HepG2 (cell line): ENCODE results near the gene LNPK. TPM values are rescaled to one million over a fixed set of nuclear protein-coding genes. Genes with fewer than 3 reads are reported as not detected.

Experiments
- ATAC-seq: fragments of 200-7000 bp; cut with Tn5 transposase; 3 replicates; pipeline ENCODE4 v1.9.1; 2020; ENCODE audit warnings: mild to moderate bottlenecking, moderate library complexity
- BruUV-seq: library from RNA; stranded (reverse); fragments of 400-500 nt; replicated peaks from 2 replicates; lab custom pipeline; 2021; lab: Mats Ljungman, UMichigan
- CTCF ChIA-PET: fragments of 300-600 bp; formaldehyde crosslinking; extraction: SDS; loops from one replicate; lab custom pipeline; 2021; ENCODE audit warnings: low total read pairs, inconsistent platforms, low intra/inter-chr PET ratio; lab: Yijun Ruan, JAX
- POLR2A ChIA-PET: fragments of 350-600 bp; sonication (Branson Sonifier 250); formaldehyde crosslinking; loops from one replicate; lab custom pipeline; 2020; ENCODE audit warnings: antibody characterized with exemption, inconsistent platforms; lab: Yijun Ruan, JAX
- DNase-seq: peaks from one replicate; pipeline ENCODE4 v3.0.0-alpha.2; 2015; ENCODE audit warnings: low spot score
- FAIRE-seq: peaks from 3 replicates; lab custom pipeline; 2011; peaks lifted over from hg19 to GRCh38; lab: Jason Lieb, UNC
- H2AFZ ChIP-seq: one replicate; pipeline ENCODE4 v1.6.1; 2011; ENCODE audit warnings: low read length, inconsistent platforms
- H3K27ac ChIP-seq: fragments of 300-600 bp; 3 replicates; pipeline ENCODE4 v1.8.0; 2011; ENCODE audit warnings: mixed run types, mild to moderate bottlenecking, mixed read lengths, low read length, inconsistent platforms; ENCODE audit not compliant: insufficient read depth; ENCODE audit errors: extremely low read length
- H3K27me3 ChIP-seq, 2 experiments: fragments of 200-600 bp in 1 of 2; 2 replicates in 1 of 2; 3 replicates in 1 of 2; pipeline versions ENCODE4 v1.6.0 to v1.8.0; 2011; ENCODE audit warnings: low read length in 2 of 2, mild to moderate bottlenecking in 2 of 2, moderate library complexity in 2 of 2, inconsistent platforms in 1 of 2; ENCODE audit not compliant: insufficient read depth in 2 of 2, control insufficient read depth in 1 of 2
- H3K36me3 ChIP-seq, 2 experiments: fragments of 200-600 bp in 1 of 2; replicated peaks in 1 of 2; 2 replicates in 1 of 2; 3 replicates in 1 of 2; pipeline versions ENCODE4 v1.5.1 to v1.8.0; 2011; ENCODE audit warnings: low read length in 2 of 2, inconsistent platforms in 1 of 2; ENCODE audit not compliant: insufficient read depth in 2 of 2, control insufficient read depth in 1 of 2
- H3K4me1 ChIP-seq: 2 replicates; pipeline ENCODE4 v1.5.1; 2012; ENCODE audit warnings: low read length, inconsistent platforms; ENCODE audit not compliant: insufficient read depth
- H3K4me2 ChIP-seq: 2 replicates; pipeline ENCODE4 v1.6.0; 2011; ENCODE audit warnings: low read depth, low read length, inconsistent platforms
- H3K4me3 ChIP-seq, 3 experiments: fragments of 200-600 bp in 1 of 3; sonication (generic), shearing (Covaris generic) in 1 of 3; replicated peaks in 1 of 3; 2 replicates each; pipeline ENCODE4 v1.5.1; 2011 to 2016; ENCODE audit warnings: low read length in 3 of 3, inconsistent platforms in 2 of 3, low read depth in 2 of 3, mild to moderate bottlenecking in 2 of 3, control low read depth in 1 of 3, mixed read lengths in 1 of 3; ENCODE audit not compliant: insufficient read depth in 1 of 3
- H3K79me2 ChIP-seq: one replicate; pipeline ENCODE4 v1.6.1; 2011; ENCODE audit warnings: low read length, inconsistent platforms; ENCODE audit not compliant: insufficient read depth
- H3K9ac ChIP-seq: 2 replicates; pipeline ENCODE4 v1.6.0; 2011; ENCODE audit warnings: mild to moderate bottlenecking, low read depth, low read length, inconsistent platforms; ENCODE audit not compliant: insufficient read depth
- H3K9me3 ChIP-seq: 2 replicates; pipeline ENCODE4 v1.5.1; 2012; ENCODE audit warnings: mild to moderate bottlenecking, low read length
- H4K20me1 ChIP-seq: 2 replicates; pipeline ENCODE4 v1.6.0; 2011; ENCODE audit warnings: inconsistent platforms, mild to moderate bottlenecking, low read length, moderate library complexity; ENCODE audit not compliant: insufficient read depth
- ELF4 ChIP-seq: sonication (generic); formaldehyde crosslinking; IDR thresholded peaks from 2 replicates; pipeline ENCODE4 v1.5.0; 2020; ENCODE audit warnings: missing genetic modification reagents, mild to moderate bottlenecking, moderate library complexity, borderline replicate concordance
- GLI4 ChIP-seq: sonication (generic); formaldehyde crosslinking; IDR thresholded peaks from 2 replicates; pipeline ENCODE4 v1.5.1; 2020; ENCODE audit warnings: missing genetic modification reagents, mild to moderate bottlenecking, moderate library complexity, borderline replicate concordance
- HNRNPH1 ChIP-seq: fragments of 200-400 bp; formaldehyde crosslinking; optimal IDR thresholded peaks from 2 replicates; pipeline ENCODE3; 2017; ENCODE audit warnings: mild to moderate bottlenecking, low read depth, low read length
- MAFF ChIP-seq: IDR thresholded peaks from 2 replicates; pipeline ENCODE4 v1.6.1; 2011; ENCODE audit warnings: low read depth, low read length, improper control_type of control experiment
- RCOR2 ChIP-seq: IDR thresholded peaks from 2 replicates; pipeline ENCODE4 v1.6.1; 2016; ENCODE audit warnings: missing biosample characterization, missing genetic modification reagents
- REXO4 ChIP-seq: sonication (generic); formaldehyde crosslinking; IDR thresholded peaks from 2 replicates; pipeline ENCODE4 v1.8.0; 2022; ENCODE audit warnings: missing genetic modification reagents, mild to moderate bottlenecking, borderline replicate concordance
- ZBTB38 ChIP-seq: sonication (generic); formaldehyde crosslinking; IDR thresholded peaks from 2 replicates; pipeline ENCODE4 v1.5.1; 2020; ENCODE audit warnings: mild to moderate bottlenecking, missing genetic modification reagents
- ZFP37 ChIP-seq: sonication (generic); formaldehyde crosslinking; IDR thresholded peaks from 2 replicates; pipeline ENCODE4 v1.4.0; 2020; ENCODE audit warnings: missing genetic modification reagents, borderline replicate concordance
- ZFY ChIP-seq: sonication (generic); formaldehyde crosslinking; IDR thresholded peaks from 2 replicates; pipeline ENCODE4 v1.4.0; 2020; ENCODE audit warnings: missing genetic modification reagents
- ZNF138 ChIP-seq: sonication (generic); formaldehyde crosslinking; IDR thresholded peaks from 2 replicates; pipeline ENCODE4 v1.5.0; 2020; ENCODE audit warnings: mild to moderate bottlenecking, low read depth, missing genetic modification reagents
- ZNF224 ChIP-seq: sonication (generic); formaldehyde crosslinking; IDR thresholded peaks from 2 replicates; pipeline ENCODE4 v1.5.0; 2020; ENCODE audit warnings: mild to moderate bottlenecking, missing genetic modification reagents
- ZNF530 ChIP-seq: sonication (generic); formaldehyde crosslinking; IDR thresholded peaks from 2 replicates; pipeline ENCODE4 v1.5.0; 2020; ENCODE audit warnings: low read depth, mild to moderate bottlenecking, missing genetic modification reagents
- ZNF547 ChIP-seq: sonication (generic); formaldehyde crosslinking; IDR thresholded peaks from 2 replicates; pipeline ENCODE4 v1.5.1; 2020; ENCODE audit warnings: mild to moderate bottlenecking, missing genetic modification reagents
- ZSCAN20 ChIP-seq: sonication (generic); formaldehyde crosslinking; IDR thresholded peaks from 2 replicates; pipeline ENCODE4 v1.4.0; 2020; ENCODE audit warnings: missing genetic modification reagents, mild to moderate bottlenecking, borderline replicate concordance
- WGBS: methylation state at CpG from one replicate; pipeline ENCODE4 v1.1.6; 2017; ENCODE audit warnings: low lambda C conversion rate; 5-methylcytosine and 5-hydroxymethylcytosine counted together
- in situ Hi-C: cut with HindIII; loops from 2 replicates; pipeline ENCODE4 v1.10.0; 2017; ENCODE audit warnings: low pct_unique_long_range_greater_than_20kb; ENCODE audit not compliant: extremely low pct_ligation_motif_present
- intact Hi-C: fragments of 100-400 bp; cut with micrococcal nuclease; formaldehyde crosslinking; loops from one replicate; pipeline ENCODE4 v1.10.0; 2022; ENCODE audit not compliant: unreplicated experiment
- polyA plus RNA-seq, 8 experiments: library from polyadenylated mRNA; depleted of rRNA in 3 of 8; stranded (reverse) in 7 of 8; unstranded in 1 of 8; fragments of >200 nt; fragmentation: Illumina TruSeq in 4 of 8; extraction: Trizol in 4 of 8; gene quantifications; 2 replicates each; pipeline versions ENCODE4 v1.2.1 to v1.2.3, GENCODE V29; 2011 to 2016; ENCODE audit warnings: low read depth in 4 of 8, missing spikeins in 1 of 8, mixed read lengths in 1 of 8; ENCODE audit not compliant: insufficient read depth in 1 of 8
- total RNA-seq, 5 experiments: library from RNA; depleted of rRNA; stranded (reverse); fragments of >200 nt; fragmentation: Illumina TruSeq; extraction: Trizol; gene quantifications; 2 replicates each; pipeline ENCODE4 v1.2.3, GENCODE V29; 2016; ENCODE audit warnings: low read depth in 1 of 5
- TF ChIP-seq, protein P1 (sequence below): IDR thresholded peaks from 2 replicates; pipeline ENCODE4 v1.6.1; 2018; ENCODE audit warnings: missing genetic modification reagents, mild to moderate bottlenecking, missing compliant biosample characterization
- TF ChIP-seq, protein P2 (sequence below): sonication (generic); formaldehyde crosslinking; IDR thresholded peaks from 2 replicates; pipeline ENCODE4 v1.4.0; 2020; ENCODE audit warnings: missing genetic modification reagents
- TF ChIP-seq, protein P3 (sequence below): sonication (generic); formaldehyde crosslinking; IDR thresholded peaks from 2 replicates; pipeline ENCODE4 v1.8.0; 2022; ENCODE audit warnings: mild to moderate bottlenecking, missing genetic modification reagents; ENCODE audit not compliant: insufficient replicate concordance
- TF ChIP-seq, protein P4 (sequence below): sonication (generic); formaldehyde crosslinking; IDR thresholded peaks from 2 replicates; pipeline ENCODE4 v1.5.1; 2020; ENCODE audit warnings: missing genetic modification reagents, mild to moderate bottlenecking, borderline replicate concordance
- TF ChIP-seq, protein P5 (sequence below): IDR thresholded peaks from 2 replicates; pipeline ENCODE4 v1.6.1; 2016; ENCODE audit warnings: low read depth, borderline replicate concordance

LNPK gene
- total and polyA plus RNA-seq, 2 of the 13 experiments (the other 11 are each of a cell fraction or from before 2014, with no cell fraction given), result 25.4 to 26.1 TPM

DNA sequence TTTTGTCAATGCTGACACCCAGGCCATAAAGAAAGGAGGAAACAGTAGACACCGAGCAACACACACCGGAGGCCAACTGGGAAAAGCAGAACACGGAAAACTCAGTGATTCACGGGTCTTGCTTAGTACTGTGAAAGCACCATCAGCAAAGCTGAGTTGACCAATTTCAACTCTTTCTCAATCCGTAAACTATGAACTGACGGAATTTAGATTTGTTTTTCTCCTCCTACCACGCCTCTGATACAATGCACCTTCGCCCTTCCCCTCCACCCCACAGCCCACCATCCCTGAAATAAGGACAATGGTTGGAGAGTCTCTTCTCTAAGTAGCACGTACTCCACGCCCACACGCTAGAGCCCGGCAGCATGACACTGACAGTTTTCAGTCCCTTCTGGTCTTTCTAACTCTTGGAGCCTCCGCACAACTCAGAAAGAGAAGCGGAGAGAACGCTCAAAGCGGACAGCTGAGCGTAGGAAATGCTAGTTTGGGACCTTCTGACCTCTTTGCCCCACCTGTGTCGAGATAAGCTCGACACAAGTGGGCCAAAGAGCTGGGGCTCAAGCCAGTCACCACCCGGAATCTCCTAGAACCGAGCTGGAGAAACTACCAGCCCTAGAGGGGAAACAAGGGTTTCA lies 669 bp downstream of the LNPK start:
- POLR2A ChIA-PET, result interaction anchor here (1.5 to 2.0 kb wide), 4 partner anchors 9 to 395 kb away, joined by 4 to 18 read pairs (median 5); no protein-coding TSS in a partner anchor
- 1% methylated on average over 18 of the region's 21 CpGs for WGBS
- DNase-seq, result peak; percentile 73
- TF ChIP-seq ZNF138 (CRISPR knock-in tag), result peak; percentile 17; the same call in 1 of the 2 replicates
- TF ChIP-seq ZNF547 (CRISPR knock-in tag), result peak; percentile 69; the same call in 1 of the 2 replicates
- TF ChIP-seq ZNF530 (CRISPR knock-in tag), result 0 out of 2 replicates have a peak, but pooled peaks have one; percentile 63
- TF ChIP-seq, protein P1, sequence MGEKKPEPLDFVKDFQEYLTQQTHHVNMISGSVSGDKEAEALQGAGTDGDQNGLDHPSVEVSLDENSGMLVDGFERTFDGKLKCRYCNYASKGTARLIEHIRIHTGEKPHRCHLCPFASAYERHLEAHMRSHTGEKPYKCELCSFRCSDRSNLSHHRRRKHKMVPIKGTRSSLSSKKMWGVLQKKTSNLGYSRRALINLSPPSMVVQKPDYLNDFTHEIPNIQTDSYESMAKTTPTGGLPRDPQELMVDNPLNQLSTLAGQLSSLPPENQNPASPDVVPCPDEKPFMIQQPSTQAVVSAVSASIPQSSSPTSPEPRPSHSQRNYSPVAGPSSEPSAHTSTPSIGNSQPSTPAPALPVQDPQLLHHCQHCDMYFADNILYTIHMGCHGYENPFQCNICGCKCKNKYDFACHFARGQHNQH (CRISPR knock-in tag), result peak; percentile 14
- TF ChIP-seq, protein P2, sequence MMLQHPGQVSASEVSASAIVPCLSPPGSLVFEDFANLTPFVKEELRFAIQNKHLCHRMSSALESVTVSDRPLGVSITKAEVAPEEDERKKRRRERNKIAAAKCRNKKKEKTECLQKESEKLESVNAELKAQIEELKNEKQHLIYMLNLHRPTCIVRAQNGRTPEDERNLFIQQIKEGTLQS (CRISPR knock-in tag), result 0 out of 2 replicates have a peak, but pooled peaks have one; percentile 4
- TF ChIP-seq ZNF224, result peak; percentile 80; the same call in 1 of the 2 replicates
- TF ChIP-seq ELF4, result 0 out of 2 replicates have a peak, but pooled peaks have one; percentile 34
- TF ChIP-seq ZFY (CRISPR knock-in tag), result no peak
- TF ChIP-seq MAFF, result peak; percentile 52; the same call in 1 of the 2 replicates
- peak; percentile 5 for TF ChIP-seq HNRNPH1
- 0 out of 2 replicates have a peak, but pooled peaks have one; percentile 11 for TF ChIP-seq ZSCAN20 (CRISPR knock-in tag)
- TF ChIP-seq REXO4 (CRISPR knock-in tag), result 0 out of 2 replicates have a peak, but pooled peaks have one; percentile 57
- TF ChIP-seq ZFP37 (CRISPR knock-in tag), result peak; percentile 54; the same call in 1 of the 2 replicates
- TF ChIP-seq, protein P3, sequence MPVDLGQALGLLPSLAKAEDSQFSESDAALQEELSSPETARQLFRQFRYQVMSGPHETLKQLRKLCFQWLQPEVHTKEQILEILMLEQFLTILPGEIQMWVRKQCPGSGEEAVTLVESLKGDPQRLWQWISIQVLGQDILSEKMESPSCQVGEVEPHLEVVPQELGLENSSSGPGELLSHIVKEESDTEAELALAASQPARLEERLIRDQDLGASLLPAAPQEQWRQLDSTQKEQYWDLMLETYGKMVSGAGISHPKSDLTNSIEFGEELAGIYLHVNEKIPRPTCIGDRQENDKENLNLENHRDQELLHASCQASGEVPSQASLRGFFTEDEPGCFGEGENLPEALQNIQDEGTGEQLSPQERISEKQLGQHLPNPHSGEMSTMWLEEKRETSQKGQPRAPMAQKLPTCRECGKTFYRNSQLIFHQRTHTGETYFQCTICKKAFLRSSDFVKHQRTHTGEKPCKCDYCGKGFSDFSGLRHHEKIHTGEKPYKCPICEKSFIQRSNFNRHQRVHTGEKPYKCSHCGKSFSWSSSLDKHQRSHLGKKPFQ (CRISPR knock-in tag), result peak; percentile 70
- TF ChIP-seq, protein P4, sequence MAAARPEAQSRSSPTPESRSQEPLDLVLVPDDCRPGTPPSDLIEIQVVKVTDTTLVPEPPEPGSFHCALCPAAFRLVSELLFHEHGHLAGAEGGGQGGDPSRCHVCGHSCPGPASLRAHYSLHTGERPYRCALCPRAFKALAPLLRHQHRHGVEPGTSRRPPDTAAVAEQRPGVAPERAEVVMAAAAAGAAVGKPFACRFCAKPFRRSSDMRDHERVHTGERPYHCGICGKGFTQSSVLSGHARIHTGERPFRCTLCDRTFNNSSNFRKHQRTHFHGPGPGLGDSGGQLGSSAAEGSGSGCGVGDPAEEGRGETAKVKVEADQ (CRISPR knock-in tag), result peak; percentile 17; the same call in 1 of the 2 replicates
- peak; percentile 70; the same call in 1 of the 2 replicates for TF ChIP-seq RCOR2 (CRISPR knock-in tag)
- 0 out of 2 replicates have a peak, but pooled peaks have one; percentile 21 for TF ChIP-seq GLI4 (CRISPR knock-in tag)
- TF ChIP-seq, protein P5, sequence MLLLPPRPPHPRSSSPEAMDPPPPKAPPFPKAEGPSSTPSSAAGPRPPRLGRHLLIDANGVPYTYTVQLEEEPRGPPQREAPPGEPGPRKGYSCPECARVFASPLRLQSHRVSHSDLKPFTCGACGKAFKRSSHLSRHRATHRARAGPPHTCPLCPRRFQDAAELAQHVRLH (CRISPR knock-in tag), result peak; percentile 54; the same call in 1 of the 2 replicates
- no peak for TF ChIP-seq ZBTB38 (CRISPR knock-in tag)

More for the DNA sequence above, 669 bp downstream of the LNPK start:
- no TSS peak for BruUV-seq
- in situ Hi-C loops (no loop called here), intact Hi-C loops (loop anchor here (1.0 to 10.0 kb wide), 5 partner anchors 37 to 634 kb away; no protein-coding TSS in a partner anchor)
- no peaks in the 10 kb centered on the region for H3K36me3 ChIP-seq
- CTCF ChIA-PET, result no interaction called here
- no peaks in the 10 kb centered on the region for H4K20me1 ChIP-seq
- peaks cover 39% of the 10 kb centered on the region for H3K79me2 ChIP-seq
- FAIRE-seq (peak; percentile 68), ATAC-seq (peak; percentile 79)
- peak overlapping the region; percentile 97 for H3K4me2 ChIP-seq
- H3K4me1 ChIP-seq, result peaks cover 44% of the 10 kb centered on the region
- peaks cover 0 to 9% of the 10 kb centered on the region in 2 experiments; a peak in 1 of 5 replicates for H3K27me3 ChIP-seq
- H3K9me3 ChIP-seq, result no peaks in the 10 kb centered on the region
- peak overlapping the region; percentile 72 for H3K9ac ChIP-seq
- peak overlapping the region; percentile 80 for H3K27ac ChIP-seq
- H2AFZ ChIP-seq, result peak overlapping the region; percentile 55
- H3K4me3 ChIP-seq, result peak overlapping the region; percentile 61 to 84 (median 82)
